ENCODE results near the gene DIAPH2.

- TF ChIP-seq SP7 (tag by site-specific recombination; IDR thresholded peaks at IDR 0.05) (no peak), ZNF18 (tag by site-specific recombination; IDR thresholded peaks at IDR 0.05) (no peak), ZNF148 (tag by site-specific recombination; IDR thresholded peaks at IDR 0.05; ENCODE audit: borderline replicate concordance) (no peak), ZNF423 (tag by site-specific recombination; IDR thresholded peaks at IDR 0.05) (no peak), ZNF274 (IDR thresholded peaks at IDR 0.05; ENCODE audit: low read length) (no peak), ZNF274 (tag by site-specific recombination; IDR thresholded peaks at IDR 0.05; ENCODE audit: borderline replicate concordance) (no peak), ZFHX2 (tag by site-specific recombination; conservative IDR thresholded peaks at IDR 0.05) (no peak), IKZF3 (tag by site-specific recombination; IDR thresholded peaks at IDR 0.05) (no peak), ZNF76 (tag by site-specific recombination; IDR thresholded peaks at IDR 0.05; ENCODE audit: borderline replicate concordance, low read depth) (no peak), ZBTB6 (tag by site-specific recombination; IDR thresholded peaks at IDR 0.05) (no peak), ZBTB17 (tag by site-specific recombination; IDR thresholded peaks at IDR 0.05) (no peak), ZNF23 (tag by site-specific recombination; IDR thresholded peaks at IDR 0.05; ENCODE audit: borderline replicate concordance) (no peak), ZNF416 (tag by site-specific recombination; IDR thresholded peaks at IDR 0.05) (no peak)
- TF ChIP-seq, protein P1, sequence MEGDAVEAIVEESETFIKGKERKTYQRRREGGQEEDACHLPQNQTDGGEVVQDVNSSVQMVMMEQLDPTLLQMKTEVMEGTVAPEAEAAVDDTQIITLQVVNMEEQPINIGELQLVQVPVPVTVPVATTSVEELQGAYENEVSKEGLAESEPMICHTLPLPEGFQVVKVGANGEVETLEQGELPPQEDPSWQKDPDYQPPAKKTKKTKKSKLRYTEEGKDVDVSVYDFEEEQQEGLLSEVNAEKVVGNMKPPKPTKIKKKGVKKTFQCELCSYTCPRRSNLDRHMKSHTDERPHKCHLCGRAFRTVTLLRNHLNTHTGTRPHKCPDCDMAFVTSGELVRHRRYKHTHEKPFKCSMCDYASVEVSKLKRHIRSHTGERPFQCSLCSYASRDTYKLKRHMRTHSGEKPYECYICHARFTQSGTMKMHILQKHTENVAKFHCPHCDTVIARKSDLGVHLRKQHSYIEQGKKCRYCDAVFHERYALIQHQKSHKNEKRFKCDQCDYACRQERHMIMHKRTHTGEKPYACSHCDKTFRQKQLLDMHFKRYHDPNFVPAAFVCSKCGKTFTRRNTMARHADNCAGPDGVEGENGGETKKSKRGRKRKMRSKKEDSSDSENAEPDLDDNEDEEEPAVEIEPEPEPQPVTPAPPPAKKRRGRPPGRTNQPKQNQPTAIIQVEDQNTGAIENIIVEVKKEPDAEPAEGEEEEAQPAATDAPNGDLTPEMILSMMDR (tag by site-specific recombination; IDR thresholded peaks at IDR 0.05): no peak
Observed at GRCh38 chrX:96761566-96761965, 76.9 kb downstream of the DIAPH2 start.

Data from HEK293 (cell line).